Uterus (tissue), 4 donors: ENCODE data around the gene TRAPPC11. TPM values are rescaled to one million over a fixed set of nuclear protein-coding genes. Genes with fewer than 3 reads are reported as not detected.

Experiments used
- DNase-seq, 2 donors: peaks; one replicate each; pipeline ENCODE4 v3.0.0-alpha.2; 2019 to 2020
- H3K27ac ChIP-seq, 2 donors: fragments of 200-600 bp; sonication (generic); 1 replicate in 1 of 2; 2 replicates in 1 of 2; pipeline ENCODE4 v1.5.1; 2016 to 2018
- H3K27me3 ChIP-seq, 2 donors: fragments of 200-600 bp; sonication (generic); one replicate each; pipeline ENCODE4 v1.5.1; 2018 to 2019; ENCODE audit warnings: control low read depth in 1 of 2
- H3K36me3 ChIP-seq, 2 donors: fragments of 200-600 bp; sonication (generic); one replicate each; pipeline ENCODE4 v1.5.1; 2019; ENCODE audit warnings: control low read depth in 1 of 2
- H3K4me1 ChIP-seq, 2 donors: fragments of 200-600 bp; sonication (generic); one replicate each; pipeline ENCODE4 v1.5.1; 2018 to 2019; ENCODE audit warnings: control low read depth in 1 of 2
- H3K4me3 ChIP-seq, 2 donors: fragments of 200-600 bp; sonication (generic); 1 replicate in 1 of 2; 2 replicates in 1 of 2; pipeline ENCODE4 v1.5.1; 2018 to 2019; ENCODE audit warnings: mild to moderate bottlenecking in 1 of 2
- H3K9me3 ChIP-seq, 2 donors: fragments of 200-600 bp; sonication (generic); one replicate each; pipeline ENCODE4 v1.5.1; 2019; ENCODE audit warnings: control low read depth in 1 of 2
- CTCF ChIP-seq, 4 experiments: fragments of 200-600 bp in 2 of 4; fragments of 450-650 bp in 2 of 4; sonication (generic) in 2 of 4; IDR thresholded peaks; one replicate each; pipeline ENCODE4 v1.5.1; 2016 to 2019; ENCODE audit warnings: antibody characterized with exemption in 4 of 4, mild to moderate bottlenecking in 2 of 4, moderate library complexity in 1 of 4
- POLR2A ChIP-seq, 2 donors: fragments of 450-650 bp; IDR thresholded peaks; one replicate each; pipeline ENCODE4 v1.6.1; 2016; ENCODE audit warnings: antibody characterized with exemption in 2 of 2, mild to moderate bottlenecking in 1 of 2, moderate library complexity in 1 of 2
- intact Hi-C: fragments of 100-400 bp; cut with DNase I; formaldehyde crosslinking; loops from one replicate; pipeline ENCODE4 v1.15.1; 2023; ENCODE audit warnings: low total_unique reads
- total RNA-seq, 4 donors: library from RNA; depleted of rRNA in 3 of 4; stranded (reverse); fragments of >200 nt in 3 of 4; gene quantifications; one replicate each; pipeline versions ENCODE4 v1.1.0 to v1.2.4, GENCODE V29; 2014 to 2023
- donor health status: DM: yes; HTN: yes; CAD: no.

The TRAPPC11 gene
- total RNA-seq, 4 donors from 2014 or later: 18.4 to 96.8 (median 53.5) TPM

DNA sequence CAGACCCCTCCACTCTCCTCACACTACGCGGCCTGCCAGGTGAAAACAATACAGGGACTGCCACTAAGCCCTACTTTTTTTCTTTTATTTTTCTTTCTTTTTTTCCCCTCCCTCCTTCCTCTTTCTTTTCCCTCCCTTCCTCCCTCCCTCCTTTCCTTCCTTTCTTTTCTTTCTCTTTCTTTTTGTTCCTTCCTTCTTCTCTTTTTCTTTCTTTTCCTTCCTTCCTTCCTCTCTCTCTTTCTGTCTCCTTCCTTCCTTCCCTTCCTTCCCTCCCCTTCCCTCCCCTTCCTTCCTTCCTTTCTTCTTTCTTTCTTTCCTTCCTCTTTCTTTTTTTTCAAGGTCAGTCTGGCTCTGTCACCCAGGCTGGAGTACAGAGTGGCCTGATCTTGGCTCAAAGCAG is 42.0 kb upstream of the TRAPPC11 start:
- H3K27ac ChIP-seq: no peak overlapping the region

GRCh38 chr4:183618681-183619080 is 40.4 kb upstream of the TRAPPC11 start:
- intact Hi-C loops: no loop called here
- peak in 1 of 2 donors; percentile 24 for DNase-seq

More for the DNA sequence above, 42.0 kb upstream of the TRAPPC11 start:
- Histone ChIP-seq H3K4me3 (no peak overlapping the region), H3K36me3 (no peaks in the 10 kb centered on the region), H3K9me3 (no peaks in the 10 kb centered on the region), H3K4me1 (no peaks in the 10 kb centered on the region), H3K27me3 (no peaks in the 10 kb centered on the region)
- no peak for DNase-seq
- intact Hi-C loops: no loop called here
- TF ChIP-seq CTCF (IDR thresholded peaks at IDR 0.05) (no peak), POLR2A (IDR thresholded peaks at IDR 0.05) (no peak)

DNA sequence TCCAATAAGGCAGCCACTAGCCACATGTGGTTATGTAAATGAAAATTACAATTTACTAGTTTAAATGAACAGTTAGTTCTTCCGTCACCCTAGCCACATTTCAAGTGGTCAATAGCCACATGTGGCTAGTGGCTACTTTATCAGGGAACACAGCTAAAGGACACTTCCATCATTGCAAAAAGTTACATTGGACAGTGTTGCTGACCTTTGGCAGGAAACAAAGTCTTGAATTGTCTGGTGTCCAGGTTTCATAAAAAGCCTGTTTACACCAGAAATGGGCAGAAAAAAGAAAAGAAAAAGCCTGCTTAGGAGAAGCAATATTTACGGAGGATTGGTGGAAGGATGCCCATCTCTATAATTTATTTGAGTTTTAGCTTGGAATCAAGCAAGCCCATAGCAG is 38.7 kb upstream of the TRAPPC11 start:
- intact Hi-C loops: no loop called here
- no peak for DNase-seq

More at GRCh38 chr4:183618681-183619080, 40.4 kb upstream of the TRAPPC11 start:
- Histone ChIP-seq H3K36me3 (no peaks in the 10 kb centered on the region), H3K27ac (peak overlapping the region; percentile 10 to 49), H3K27me3 (no peaks in the 10 kb centered on the region), H3K4me1 (no peaks in the 10 kb centered on the region), H3K9me3 (no peaks in the 10 kb centered on the region), H3K4me3 (no peak overlapping the region)
- TF ChIP-seq POLR2A (IDR thresholded peaks at IDR 0.05) (no peak), CTCF (IDR thresholded peaks at IDR 0.05) (no peak)

GRCh38 chr4:183621875-183622274 is 37.2 kb upstream of the TRAPPC11 start:
- intact Hi-C loops: no loop called here

More for the DNA sequence above, 38.7 kb upstream of the TRAPPC11 start:
- Histone ChIP-seq H3K27ac (no peak overlapping the region), H3K4me3 (no peak overlapping the region), H3K36me3 (no peaks in the 10 kb centered on the region), H3K9me3 (no peaks in the 10 kb centered on the region), H3K4me1 (no peaks in the 10 kb centered on the region), H3K27me3 (no peaks in the 10 kb centered on the region)
- no peak for TF ChIP-seq CTCF (IDR thresholded peaks at IDR 0.05)

DNA sequence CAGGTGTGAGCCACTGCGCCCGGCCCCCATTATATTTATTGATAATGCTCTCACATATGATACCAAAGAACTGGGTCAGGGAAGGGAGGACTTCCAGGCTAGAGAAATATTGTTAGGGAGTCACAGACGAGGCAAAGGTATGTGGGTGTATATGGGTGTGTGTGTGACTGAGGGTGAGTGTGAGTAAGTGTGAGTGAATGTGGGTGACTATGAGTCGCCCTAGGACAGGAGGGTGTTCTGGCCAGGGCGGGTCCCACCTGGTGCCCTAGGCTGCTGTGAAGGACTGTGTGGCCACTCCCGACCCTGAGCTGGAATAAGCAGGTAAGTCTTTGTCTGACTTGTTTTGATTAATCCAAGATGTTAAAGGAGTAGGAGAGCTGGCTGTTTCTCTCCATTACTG is 34.5 kb upstream of the TRAPPC11 start:
- H3K4me3 ChIP-seq: no peak overlapping the region
- no peaks in the 10 kb centered on the region for H3K36me3 ChIP-seq
- no peak overlapping the region for H3K27ac ChIP-seq
- no peaks in the 10 kb centered on the region for H3K4me1 ChIP-seq
- H3K27me3 ChIP-seq: no peaks in the 10 kb centered on the region
- H3K9me3 ChIP-seq: no peaks in the 10 kb centered on the region
- DNase-seq: no peak
- TF ChIP-seq POLR2A (IDR thresholded peaks at IDR 0.05) (no peak), CTCF (IDR thresholded peaks at IDR 0.05) (no peak)
- intact Hi-C loops: no loop called here

More at GRCh38 chr4:183621875-183622274, 37.2 kb upstream of the TRAPPC11 start:
- H3K4me1 ChIP-seq: no peaks in the 10 kb centered on the region
- H3K27ac ChIP-seq: no peak overlapping the region
- no peak overlapping the region for H3K4me3 ChIP-seq
- H3K36me3 ChIP-seq: no peaks in the 10 kb centered on the region
- TF ChIP-seq CTCF (IDR thresholded peaks at IDR 0.05) (no peak), POLR2A (IDR thresholded peaks at IDR 0.05) (no peak)
- no peaks in the 10 kb centered on the region for H3K9me3 ChIP-seq
- no peak for DNase-seq
- no peaks in the 10 kb centered on the region for H3K27me3 ChIP-seq
